Neuron (in vitro differentiated cells): Measurements from ENCODE around the gene DDX31.
"Not testable (repeated sequence)": the region's sequence is repeated elsewhere in the genome, so short reads cannot be mapped to it uniquely, and the experiment has no call there.

Experiments
- H2AFZ ChIP-seq: one replicate; pipeline ENCODE4 v1.6.1; 2013; ENCODE audit warnings: low read depth, mild to moderate bottlenecking, inconsistent platforms, low read length, moderate library complexity
- H3K27me3 ChIP-seq: one replicate; pipeline ENCODE4 v1.6.1; 2013; ENCODE audit warnings: low read length; ENCODE audit not compliant: insufficient read depth
- H3K36me3 ChIP-seq: one replicate; pipeline ENCODE4 v1.6.1; 2013; ENCODE audit warnings: low read length; ENCODE audit not compliant: insufficient read depth
- H3K4me1 ChIP-seq: one replicate; pipeline ENCODE4 v1.6.1; 2013; ENCODE audit warnings: low read length; ENCODE audit not compliant: insufficient read depth
- H3K4me3 ChIP-seq: 2 replicates; pipeline ENCODE4 v1.5.1; 2013; ENCODE audit warnings: mild to moderate bottlenecking, low read length, moderate library complexity
- H3K9me3 ChIP-seq: one replicate; pipeline ENCODE4 v1.6.1; 2013; ENCODE audit warnings: low read length

DDX31 gene

GRCh38 chr9:132669698-132670456 lies at the start of gene DDX31:
Gene DDX31 (minus strand): TSS chr9:132669983. CDS start chr9:132669934, 49 bp downstream.
- peak within 1 kb of the TSS; percentile 97 for H3K4me3 ChIP-seq
- H3K36me3 ChIP-seq = peaks cover 4% of the 10 kb centered on the region
- H3K4me1 ChIP-seq = peaks cover 17% of the 10 kb centered on the region
- no peaks in the 10 kb centered on the region for H3K27me3 ChIP-seq
- H3K9me3 ChIP-seq = no peaks in the 10 kb centered on the region
- H2AFZ ChIP-seq = peak within 1 kb of the TSS; percentile 49

- not testable (repeated sequence) for H3K36me3 ChIP-seq, H3K9me3 ChIP-seq, H3K4me3 ChIP-seq, H2AFZ ChIP-seq, H3K27me3 ChIP-seq, H3K4me1 ChIP-seq
Measured at GRCh38 chr9:132718381-132718928, 48.7 kb upstream of the DDX31 start.

GRCh38 chr9:132717326-132717945 lies 47.7 kb upstream of the DDX31 start:
- no peaks in the 10 kb centered on the region for H3K9me3 ChIP-seq
- H3K36me3 ChIP-seq = no peaks in the 10 kb centered on the region
- H3K4me3 ChIP-seq = no peak overlapping the region
- no peak overlapping the region for H2AFZ ChIP-seq
- H3K27me3 ChIP-seq = no peaks in the 10 kb centered on the region
- no peaks in the 10 kb centered on the region for H3K4me1 ChIP-seq

GRCh38 chr9:132716007-132716406 lies 46.2 kb upstream of the DDX31 start:
- no peaks in the 10 kb centered on the region for H3K36me3 ChIP-seq
- no peak overlapping the region for H2AFZ ChIP-seq
- no peaks in the 10 kb centered on the region for H3K4me1 ChIP-seq
- H3K9me3 ChIP-seq = no peaks in the 10 kb centered on the region
- H3K4me3 ChIP-seq = no peak overlapping the region
- H3K27me3 ChIP-seq = no peaks in the 10 kb centered on the region

GRCh38 chr9:132712753-132713152 lies 43.0 kb upstream of the DDX31 start:
- Histone ChIP-seq H3K4me1 (no peaks in the 10 kb centered on the region), H2AFZ (no peak overlapping the region), H3K36me3 (no peaks in the 10 kb centered on the region), H3K4me3 (no peak overlapping the region), H3K27me3 (no peaks in the 10 kb centered on the region), H3K9me3 (peaks cover 2% of the 10 kb centered on the region)

- Histone ChIP-seq H3K9me3 (peaks cover 2% of the 10 kb centered on the region), H3K36me3 (no peaks in the 10 kb centered on the region), H3K27me3 (no peaks in the 10 kb centered on the region), H2AFZ (no peak overlapping the region), H3K4me1 (no peaks in the 10 kb centered on the region), H3K4me3 (no peak overlapping the region)
Measured at GRCh38 chr9:132711846-132712245, 42.1 kb upstream of the DDX31 start.

GRCh38 chr9:132711152-132711551 lies 41.4 kb upstream of the DDX31 start:
- H3K4me1 ChIP-seq, H3K4me3 ChIP-seq, H3K9me3 ChIP-seq, H2AFZ ChIP-seq, H3K36me3 ChIP-seq, H3K27me3 ChIP-seq: not testable (repeated sequence)

- no peaks in the 10 kb centered on the region for H3K27me3 ChIP-seq
- H3K4me3 ChIP-seq = no peak overlapping the region
- H3K36me3 ChIP-seq = no peaks in the 10 kb centered on the region
- no peaks in the 10 kb centered on the region for H3K4me1 ChIP-seq
- H3K9me3 ChIP-seq = peaks cover 2% of the 10 kb centered on the region
- H2AFZ ChIP-seq = no peak overlapping the region
Measured at GRCh38 chr9:132710333-132710732, 40.5 kb upstream of the DDX31 start.

GRCh38 chr9:132708769-132709430 lies 39.1 kb upstream of the DDX31 start:
- H3K4me3 ChIP-seq = no peak overlapping the region
- H3K4me1 ChIP-seq = no peaks in the 10 kb centered on the region
- H3K27me3 ChIP-seq = no peaks in the 10 kb centered on the region
- peaks cover 2% of the 10 kb centered on the region for H3K9me3 ChIP-seq
- H2AFZ ChIP-seq = no peak overlapping the region
- H3K36me3 ChIP-seq = no peaks in the 10 kb centered on the region

- peaks cover 2% of the 10 kb centered on the region for H3K9me3 ChIP-seq
- H2AFZ ChIP-seq = no peak overlapping the region
- no peaks in the 10 kb centered on the region for H3K27me3 ChIP-seq
- H3K4me1 ChIP-seq = no peaks in the 10 kb centered on the region
- H3K36me3 ChIP-seq = no peaks in the 10 kb centered on the region
- no peak overlapping the region for H3K4me3 ChIP-seq
Measured at GRCh38 chr9:132708239-132708638, 38.5 kb upstream of the DDX31 start.

- Histone ChIP-seq H2AFZ (no peak overlapping the region), H3K36me3 (no peaks in the 10 kb centered on the region), H3K4me1 (no peaks in the 10 kb centered on the region), H3K9me3 (peaks cover 3% of the 10 kb centered on the region), H3K27me3 (no peaks in the 10 kb centered on the region), H3K4me3 (no peak overlapping the region)
Measured at GRCh38 chr9:132703336-132703735, 33.6 kb upstream of the DDX31 start.

- no peaks in the 10 kb centered on the region for H3K4me1 ChIP-seq
- H3K27me3 ChIP-seq = no peaks in the 10 kb centered on the region
- no peak overlapping the region for H2AFZ ChIP-seq
- H3K36me3 ChIP-seq = no peaks in the 10 kb centered on the region
- peaks cover 2% of the 10 kb centered on the region for H3K9me3 ChIP-seq
- no peak overlapping the region for H3K4me3 ChIP-seq
Measured at GRCh38 chr9:132702254-132702653, 32.5 kb upstream of the DDX31 start.

- peaks cover 2% of the 10 kb centered on the region for H3K9me3 ChIP-seq
Measured at GRCh38 chr9:132699956-132700355, 30.2 kb upstream of the DDX31 start.

More at GRCh38 chr9:132699956-132700355, 30.2 kb upstream of the DDX31 start:
- Histone ChIP-seq H3K36me3 (no peaks in the 10 kb centered on the region), H3K27me3 (no peaks in the 10 kb centered on the region), H3K4me1 (no peaks in the 10 kb centered on the region), H2AFZ (no peak overlapping the region), H3K4me3 (no peak overlapping the region)
